HepG2 (cell line): ENCODE results near the gene UBQLN4. TPM values are rescaled to one million over a fixed set of nuclear protein-coding genes. Genes with fewer than 3 reads are reported as not detected.

Experiments
- GATAD2A ChIP-seq: IDR thresholded peaks from 2 replicates; pipeline ENCODE4 v1.6.1; 2016
- HMG20A ChIP-seq: IDR thresholded peaks from 2 replicates; pipeline ENCODE4 v1.6.1; 2016; ENCODE audit warnings: borderline replicate concordance
- HNF4G ChIP-seq, 2 experiments: sonication (generic) in 1 of 2; formaldehyde crosslinking in 1 of 2; IDR thresholded peaks; 2 replicates each; pipeline versions ENCODE4 v1.4.0 to v1.6.1; 2011 to 2020; ENCODE audit warnings: borderline replicate concordance in 2 of 2, low read depth in 2 of 2, mild to moderate bottlenecking in 2 of 2, low read length in 1 of 2, missing genetic modification reagents in 1 of 2, moderate library complexity in 1 of 2
- KDM3A ChIP-seq: IDR thresholded peaks from 2 replicates; pipeline ENCODE4 v1.6.1; 2018; ENCODE audit warnings: low read depth, missing compliant biosample characterization
- MAF1 ChIP-seq: sonication (generic); formaldehyde crosslinking; IDR thresholded peaks from 2 replicates; pipeline ENCODE4 v1.5.0; 2020; ENCODE audit warnings: missing genetic modification reagents, borderline replicate concordance
- MIXL1 ChIP-seq: IDR thresholded peaks from 2 replicates; pipeline ENCODE4 v1.6.1; 2016
- RBFOX2 ChIP-seq: fragments of 200-400 bp; formaldehyde crosslinking; IDR thresholded peaks from 2 replicates; pipeline ENCODE4 v1.6.1; 2017; ENCODE audit warnings: low read depth, mild to moderate bottlenecking, low read length
- ZNF331 ChIP-seq: sonication (generic); formaldehyde crosslinking; IDR thresholded peaks from 2 replicates; pipeline ENCODE4 v1.4.0; 2020; ENCODE audit warnings: missing genetic modification reagents
- ZNF350 ChIP-seq: sonication (generic); formaldehyde crosslinking; IDR thresholded peaks from 2 replicates; pipeline ENCODE4 v1.4.0; 2020; ENCODE audit warnings: mild to moderate bottlenecking, low read depth, missing genetic modification reagents, borderline replicate concordance
- ZNF382 ChIP-seq: sonication (generic); formaldehyde crosslinking; IDR thresholded peaks from 2 replicates; pipeline ENCODE4 v1.5.0; 2020; ENCODE audit warnings: missing genetic modification reagents, mild to moderate bottlenecking, borderline replicate concordance
- ZNF543 ChIP-seq: sonication (generic); formaldehyde crosslinking; IDR thresholded peaks from 2 replicates; pipeline ENCODE4 v1.4.0; 2020; ENCODE audit warnings: mild to moderate bottlenecking, missing genetic modification reagents
- ZNF619 ChIP-seq: sonication (generic); formaldehyde crosslinking; IDR thresholded peaks from 2 replicates; pipeline ENCODE4 v1.4.0; 2020; ENCODE audit warnings: mild to moderate bottlenecking, missing genetic modification reagents
- polyA plus RNA-seq, 8 experiments: library from polyadenylated mRNA; depleted of rRNA in 3 of 8; stranded (reverse) in 7 of 8; unstranded in 1 of 8; fragments of >200 nt; fragmentation: Illumina TruSeq in 4 of 8; extraction: Trizol in 4 of 8; gene quantifications; 2 replicates each; pipeline versions ENCODE4 v1.2.1 to v1.2.3, GENCODE V29; 2011 to 2016; ENCODE audit warnings: low read depth in 4 of 8, missing spikeins in 1 of 8, mixed read lengths in 1 of 8; ENCODE audit not compliant: insufficient read depth in 1 of 8
- total RNA-seq, 5 experiments: library from RNA; depleted of rRNA; stranded (reverse); fragments of >200 nt; fragmentation: Illumina TruSeq; extraction: Trizol; gene quantifications; 2 replicates each; pipeline ENCODE4 v1.2.3, GENCODE V29; 2016; ENCODE audit warnings: low read depth in 1 of 5
- TF ChIP-seq, protein P1 (sequence below), 2 experiments: sonication (generic) in 1 of 2; formaldehyde crosslinking in 1 of 2; IDR thresholded peaks; 2 replicates each; pipeline versions ENCODE4 v1.6.1 to v1.9.0; 2014 to 2022; ENCODE audit warnings: antibody characterized with exemption in 1 of 2, borderline replicate concordance in 1 of 2, inconsistent platforms in 1 of 2, low read depth in 1 of 2, missing genetic modification reagents in 1 of 2
- TF ChIP-seq, protein P2 (sequence below): sonication (generic); formaldehyde crosslinking; IDR thresholded peaks from 2 replicates; pipeline ENCODE4 v1.4.0; 2020; ENCODE audit warnings: missing genetic modification reagents, borderline replicate concordance
- TF ChIP-seq, protein P3 (sequence below): sonication (generic); formaldehyde crosslinking; IDR thresholded peaks from 2 replicates; pipeline ENCODE4 v1.4.0; 2020; ENCODE audit warnings: missing genetic modification reagents, mild to moderate bottlenecking, borderline replicate concordance

Gene UBQLN4
- total and polyA plus RNA-seq, 2 of the 13 experiments (the other 11 are each of a cell fraction or from before 2014, with no cell fraction given) = 31.5 to 39.8 TPM

DNA sequence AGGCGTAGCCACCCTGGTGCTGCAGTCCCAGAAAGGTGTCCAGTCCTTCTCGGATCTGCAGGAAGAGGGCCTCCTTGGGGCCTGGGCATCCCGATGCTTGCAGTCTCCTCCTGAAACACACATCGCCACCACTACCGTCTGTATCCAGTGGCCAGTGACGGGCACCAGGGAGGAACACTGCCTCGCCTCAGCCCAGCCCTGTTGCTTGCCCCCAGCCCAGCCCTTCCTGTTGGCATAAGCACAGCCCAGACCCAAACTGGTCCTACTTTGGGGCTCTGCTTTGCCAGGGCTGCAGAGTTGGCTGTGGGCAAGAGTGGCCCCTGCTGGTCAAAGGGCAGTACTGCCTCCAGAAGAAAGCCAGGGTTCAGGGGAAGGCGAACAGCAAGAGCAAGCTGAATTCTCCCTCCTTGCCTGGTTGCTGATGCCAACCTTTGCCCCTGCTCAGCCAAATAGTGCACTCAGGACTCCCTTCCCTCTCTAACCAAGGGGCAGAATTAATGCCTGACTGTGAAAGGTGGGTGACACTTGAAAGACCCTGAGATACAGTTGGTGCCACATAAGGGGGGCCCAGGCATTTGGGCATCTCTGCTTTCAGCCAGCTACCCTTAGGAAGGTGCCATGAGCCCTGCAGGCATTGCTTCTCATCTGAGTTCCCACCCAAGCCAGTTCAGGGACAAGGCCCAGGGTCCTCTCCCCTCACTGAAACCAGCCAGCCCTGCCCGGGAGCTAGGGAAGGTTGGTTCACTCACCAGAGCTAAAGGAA lies 64.2 kb downstream of the UBQLN4 start (continued):
- TF ChIP-seq, protein P1, sequence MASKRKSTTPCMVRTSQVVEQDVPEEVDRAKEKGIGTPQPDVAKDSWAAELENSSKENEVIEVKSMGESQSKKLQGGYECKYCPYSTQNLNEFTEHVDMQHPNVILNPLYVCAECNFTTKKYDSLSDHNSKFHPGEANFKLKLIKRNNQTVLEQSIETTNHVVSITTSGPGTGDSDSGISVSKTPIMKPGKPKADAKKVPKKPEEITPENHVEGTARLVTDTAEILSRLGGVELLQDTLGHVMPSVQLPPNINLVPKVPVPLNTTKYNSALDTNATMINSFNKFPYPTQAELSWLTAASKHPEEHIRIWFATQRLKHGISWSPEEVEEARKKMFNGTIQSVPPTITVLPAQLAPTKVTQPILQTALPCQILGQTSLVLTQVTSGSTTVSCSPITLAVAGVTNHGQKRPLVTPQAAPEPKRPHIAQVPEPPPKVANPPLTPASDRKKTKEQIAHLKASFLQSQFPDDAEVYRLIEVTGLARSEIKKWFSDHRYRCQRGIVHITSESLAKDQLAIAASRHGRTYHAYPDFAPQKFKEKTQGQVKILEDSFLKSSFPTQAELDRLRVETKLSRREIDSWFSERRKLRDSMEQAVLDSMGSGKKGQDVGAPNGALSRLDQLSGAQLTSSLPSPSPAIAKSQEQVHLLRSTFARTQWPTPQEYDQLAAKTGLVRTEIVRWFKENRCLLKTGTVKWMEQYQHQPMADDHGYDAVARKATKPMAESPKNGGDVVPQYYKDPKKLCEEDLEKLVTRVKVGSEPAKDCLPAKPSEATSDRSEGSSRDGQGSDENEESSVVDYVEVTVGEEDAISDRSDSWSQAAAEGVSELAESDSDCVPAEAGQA (IDR thresholded peaks at IDR 0.05; ENCODE audit: low read depth) = no peak
- TF ChIP-seq, protein P1 (CRISPR knock-in tag; IDR thresholded peaks at IDR 0.05; ENCODE audit: borderline replicate concordance) = no peak
- no peak for TF ChIP-seq MIXL1 (CRISPR knock-in tag)
- TF ChIP-seq HMG20A (CRISPR knock-in tag) = no peak
- TF ChIP-seq ZNF331 (CRISPR knock-in tag) = no peak
- TF ChIP-seq ZNF350 = peak; percentile 44; the same call in 1 of the 2 replicates
- TF ChIP-seq, protein P2, sequence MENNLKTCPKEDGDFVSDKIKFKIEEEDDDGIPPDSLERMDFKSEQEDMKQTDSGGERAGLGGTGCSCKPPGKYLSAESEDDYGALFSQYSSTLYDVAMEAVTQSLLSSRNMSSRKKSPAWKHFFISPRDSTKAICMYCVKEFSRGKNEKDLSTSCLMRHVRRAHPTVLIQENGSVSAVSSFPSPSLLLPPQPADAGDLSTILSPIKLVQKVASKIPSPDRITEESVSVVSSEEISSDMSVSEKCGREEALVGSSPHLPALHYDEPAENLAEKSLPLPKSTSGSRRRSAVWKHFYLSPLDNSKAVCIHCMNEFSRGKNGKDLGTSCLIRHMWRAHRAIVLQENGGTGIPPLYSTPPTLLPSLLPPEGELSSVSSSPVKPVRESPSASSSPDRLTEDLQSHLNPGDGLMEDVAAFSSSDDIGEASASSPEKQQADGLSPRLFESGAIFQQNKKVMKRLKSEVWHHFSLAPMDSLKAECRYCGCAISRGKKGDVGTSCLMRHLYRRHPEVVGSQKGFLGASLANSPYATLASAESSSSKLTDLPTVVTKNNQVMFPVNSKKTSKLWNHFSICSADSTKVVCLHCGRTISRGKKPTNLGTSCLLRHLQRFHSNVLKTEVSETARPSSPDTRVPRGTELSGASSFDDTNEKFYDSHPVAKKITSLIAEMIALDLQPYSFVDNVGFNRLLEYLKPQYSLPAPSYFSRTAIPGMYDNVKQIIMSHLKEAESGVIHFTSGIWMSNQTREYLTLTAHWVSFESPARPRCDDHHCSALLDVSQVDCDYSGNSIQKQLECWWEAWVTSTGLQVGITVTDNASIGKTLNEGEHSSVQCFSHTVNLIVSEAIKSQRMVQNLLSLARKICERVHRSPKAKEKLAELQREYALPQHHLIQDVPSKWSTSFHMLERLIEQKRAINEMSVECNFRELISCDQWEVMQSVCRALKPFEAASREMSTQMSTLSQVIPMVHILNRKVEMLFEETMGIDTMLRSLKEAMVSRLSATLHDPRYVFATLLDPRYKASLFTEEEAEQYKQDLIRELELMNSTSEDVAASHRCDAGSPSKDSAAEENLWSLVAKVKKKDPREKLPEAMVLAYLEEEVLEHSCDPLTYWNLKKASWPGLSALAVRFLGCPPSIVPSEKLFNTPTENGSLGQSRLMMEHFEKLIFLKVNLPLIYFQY (CRISPR knock-in tag) = peak; percentile 79; the same call in 1 of the 2 replicates
- TF ChIP-seq RBFOX2 = no peak
- TF ChIP-seq, protein P3, sequence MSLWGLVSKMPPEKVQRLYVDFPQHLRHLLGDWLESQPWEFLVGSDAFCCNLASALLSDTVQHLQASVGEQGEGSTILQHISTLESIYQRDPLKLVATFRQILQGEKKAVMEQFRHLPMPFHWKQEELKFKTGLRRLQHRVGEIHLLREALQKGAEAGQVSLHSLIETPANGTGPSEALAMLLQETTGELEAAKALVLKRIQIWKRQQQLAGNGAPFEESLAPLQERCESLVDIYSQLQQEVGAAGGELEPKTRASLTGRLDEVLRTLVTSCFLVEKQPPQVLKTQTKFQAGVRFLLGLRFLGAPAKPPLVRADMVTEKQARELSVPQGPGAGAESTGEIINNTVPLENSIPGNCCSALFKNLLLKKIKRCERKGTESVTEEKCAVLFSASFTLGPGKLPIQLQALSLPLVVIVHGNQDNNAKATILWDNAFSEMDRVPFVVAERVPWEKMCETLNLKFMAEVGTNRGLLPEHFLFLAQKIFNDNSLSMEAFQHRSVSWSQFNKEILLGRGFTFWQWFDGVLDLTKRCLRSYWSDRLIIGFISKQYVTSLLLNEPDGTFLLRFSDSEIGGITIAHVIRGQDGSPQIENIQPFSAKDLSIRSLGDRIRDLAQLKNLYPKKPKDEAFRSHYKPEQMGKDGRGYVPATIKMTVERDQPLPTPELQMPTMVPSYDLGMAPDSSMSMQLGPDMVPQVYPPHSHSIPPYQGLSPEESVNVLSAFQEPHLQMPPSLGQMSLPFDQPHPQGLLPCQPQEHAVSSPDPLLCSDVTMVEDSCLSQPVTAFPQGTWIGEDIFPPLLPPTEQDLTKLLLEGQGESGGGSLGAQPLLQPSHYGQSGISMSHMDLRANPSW (CRISPR knock-in tag) = no peak
- peak; percentile 45; the same call in 1 of the 2 replicates for TF ChIP-seq GATAD2A (CRISPR knock-in tag)
- TF ChIP-seq ZNF619 (CRISPR knock-in tag) = no peak
- TF ChIP-seq HNF4G (IDR thresholded peaks at IDR 0.05; ENCODE audit: borderline replicate concordance, low read depth, low read length) = no peak
- peak; percentile 33; the same call in 1 of the 2 replicates for TF ChIP-seq HNF4G (CRISPR knock-in tag; IDR thresholded peaks at IDR 0.05; ENCODE audit: borderline replicate concordance, low read depth)
- 0 out of 2 replicates have a peak, but pooled peaks have one; percentile 15 for TF ChIP-seq ZNF543 (CRISPR knock-in tag)
- peak; percentile 71; the same call in 1 of the 2 replicates for TF ChIP-seq KDM3A
- TF ChIP-seq ZNF382 (CRISPR knock-in tag) = no peak
- no peak for TF ChIP-seq MAF1 (CRISPR knock-in tag)
